Esophagus mucosa (tissue), 1 donor: ENCODE results near the gene SNRNP25. TPM values are rescaled to one million over a fixed set of nuclear protein-coding genes. Genes with fewer than 3 reads are reported as not detected.
"Not testable (repeated sequence)": the region's sequence is repeated elsewhere in the genome, so short reads cannot be mapped to it uniquely, and the experiment has no call there.

Source experiments
- ATAC-seq: fragments of 200-7000 bp; cut with Tn5 transposase; one replicate; pipeline ENCODE4 v1.9.1; 2020
- total RNA-seq: library from RNA; stranded (reverse); gene quantifications from one replicate; pipeline ENCODE4 v1.2.4, GENCODE V29; 2023
- donor health status: DM: yes; HTN: yes; CAD: no.

Gene SNRNP25
- 18.8 TPM for total RNA-seq

DNA sequence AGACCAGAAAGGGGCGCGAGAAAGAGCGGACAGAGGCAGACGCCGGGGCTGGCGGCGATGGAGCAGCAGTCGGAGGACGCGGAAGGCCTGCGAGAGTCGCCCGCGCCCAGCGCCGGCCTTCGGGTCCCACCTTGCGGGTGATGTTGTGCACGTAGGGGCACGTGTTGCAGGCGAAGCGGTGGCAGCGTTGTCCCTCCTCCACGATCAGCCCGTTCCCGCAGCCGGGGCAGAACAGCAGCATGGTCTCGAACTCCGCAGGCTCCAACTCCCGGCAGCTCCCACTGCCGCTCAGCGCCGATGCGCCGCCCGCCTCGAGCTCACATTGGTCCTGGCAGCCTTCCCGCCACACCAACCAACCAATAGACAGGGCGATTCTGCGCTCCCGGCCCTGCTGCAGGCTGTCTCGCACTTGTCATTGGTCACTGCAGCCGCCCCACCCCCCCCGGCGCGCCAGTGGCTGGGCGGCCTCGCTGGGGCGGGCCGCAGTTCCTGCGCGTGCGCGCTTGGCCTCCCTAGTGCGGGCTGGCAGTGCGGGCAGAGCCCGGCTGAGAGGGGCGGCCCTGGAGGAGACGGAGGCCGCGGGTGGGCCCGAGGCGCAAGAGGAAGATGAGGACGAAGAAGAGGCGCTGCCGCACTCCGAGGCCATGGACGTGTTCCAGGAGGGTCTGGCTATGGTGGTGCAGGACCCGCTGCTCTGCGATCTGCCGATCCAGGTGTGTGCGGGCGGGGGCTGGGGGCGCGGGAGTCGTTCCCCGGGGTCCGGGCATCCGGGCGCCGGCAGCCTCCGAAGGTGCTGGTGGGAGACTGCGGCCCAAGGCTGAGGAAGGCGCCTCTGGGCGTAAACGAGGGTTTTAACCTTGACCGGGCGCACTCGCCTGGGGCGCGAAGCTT is at the start of gene SNRNP25, which contains the start of gene POLR3K:
Gene SNRNP25 (plus strand): TSS at position 483 of the 891 bp plus-strand sequence. CDS start 189 bp downstream, at position 672.
Gene POLR3K (minus strand): TSS at position 263 of the 891 bp plus-strand sequence. CDS start 22 bp downstream, at position 241.
- ATAC-seq = peak; percentile 99

DNA sequence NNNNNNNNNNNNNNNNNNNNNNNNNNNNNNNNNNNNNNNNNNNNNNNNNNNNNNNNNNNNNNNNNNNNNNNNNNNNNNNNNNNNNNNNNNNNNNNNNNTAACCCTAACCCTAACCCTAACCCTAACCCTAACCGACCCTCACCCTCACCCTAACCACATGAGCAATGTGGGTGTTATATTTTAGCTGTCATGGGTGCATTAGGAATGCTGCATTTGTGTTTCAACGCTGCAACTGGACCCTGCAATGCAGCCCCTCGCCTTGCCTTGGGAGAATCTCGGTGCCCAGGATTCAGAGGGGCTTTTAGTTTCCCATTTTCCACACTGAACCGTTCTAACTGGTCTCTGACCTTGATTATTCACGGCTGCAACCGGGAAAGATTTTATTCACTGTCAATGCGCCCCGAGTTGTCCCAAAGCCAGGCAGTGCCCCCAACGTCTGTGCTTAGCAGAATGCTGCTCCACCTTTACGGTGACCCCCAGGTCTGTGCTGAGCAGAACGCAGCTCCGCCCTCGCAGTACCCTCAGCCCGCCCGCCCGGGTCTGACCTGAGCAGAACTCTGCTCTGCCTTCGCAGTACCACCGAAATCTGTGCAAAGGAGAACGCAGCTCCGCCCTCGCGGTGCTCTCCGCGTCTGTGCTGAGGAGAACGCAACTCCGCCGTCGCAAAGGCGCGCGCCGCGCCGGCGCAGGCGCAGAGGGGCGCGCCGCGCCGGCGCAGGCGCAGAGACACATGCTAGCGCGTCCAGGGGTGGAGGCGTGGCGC is 43.5 kb upstream of the SNRNP25 start:
- peak; percentile 81 for ATAC-seq

DNA sequence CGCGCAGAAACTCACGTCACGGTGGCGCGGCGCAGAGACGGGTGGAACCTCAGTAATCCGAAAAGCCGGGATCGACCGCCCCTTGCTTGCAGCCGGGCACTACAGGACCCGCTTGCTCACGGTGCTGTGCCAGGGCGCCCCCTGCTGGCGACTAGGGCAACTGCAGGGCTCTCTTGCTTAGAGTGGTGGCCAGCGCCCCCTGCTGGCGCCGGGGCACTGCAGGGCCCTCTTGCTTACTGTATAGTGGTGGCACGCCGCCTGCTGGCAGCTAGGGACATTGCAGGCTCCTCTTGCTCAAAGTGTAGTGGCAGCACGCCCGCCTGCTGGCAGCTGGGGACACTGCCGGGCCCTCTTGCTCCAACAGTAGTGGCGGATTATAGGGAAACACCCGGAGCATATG is 42.9 kb upstream of the SNRNP25 start:
- ATAC-seq = not testable (repeated sequence)

- ATAC-seq = not testable (repeated sequence)
These were observed 36.4 kb upstream of the SNRNP25 start for GRCh38 chr16:17062-17765.

DNA sequence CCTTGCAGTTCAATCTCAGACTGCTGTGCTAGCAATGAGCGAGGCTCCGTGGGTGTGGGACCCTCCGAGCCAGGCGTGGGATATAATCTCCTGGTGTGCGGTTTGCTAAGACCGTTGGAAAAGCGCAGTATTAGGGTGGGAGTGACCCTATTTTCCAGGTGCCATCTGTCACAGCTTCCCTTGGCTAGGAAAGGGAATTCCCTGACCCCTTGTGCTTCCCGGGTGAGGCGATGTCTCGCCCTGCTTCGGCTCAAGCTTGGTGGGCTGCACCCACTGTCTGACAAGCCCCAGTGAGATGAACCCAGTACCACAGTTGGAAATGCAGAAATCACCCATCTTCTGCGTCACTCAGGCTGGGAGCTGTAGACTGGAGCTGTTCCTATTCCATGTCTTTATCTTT is 32.7 kb upstream of the SNRNP25 start:
- not testable (repeated sequence) for ATAC-seq

GRCh38 chr16:24151-24550 is 29.5 kb upstream of the SNRNP25 start:
- peak; percentile 27 for ATAC-seq

DNA sequence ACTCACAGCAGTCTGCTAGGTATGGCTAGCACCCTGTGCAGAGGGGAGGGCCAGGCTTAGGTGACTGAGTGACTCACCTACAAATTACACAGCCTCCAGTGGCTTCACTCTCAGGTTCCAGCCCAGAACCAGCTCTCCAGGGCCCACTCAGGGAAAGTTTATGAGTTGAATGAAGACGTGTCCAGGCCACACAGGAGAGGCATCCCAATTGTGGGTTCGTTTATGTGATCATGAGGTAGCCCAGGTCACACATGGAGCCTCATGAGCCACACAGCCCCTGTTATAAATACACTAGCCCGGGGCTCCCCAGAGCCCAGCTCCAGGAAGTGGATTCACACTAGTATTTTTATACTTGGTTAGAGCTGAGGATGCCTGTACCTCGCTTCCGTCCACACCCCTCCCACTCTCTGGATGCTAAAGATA is 27.7 kb upstream of the SNRNP25 start:
- ATAC-seq = peak; percentile 77

GRCh38 chr16:30627-31026 is 23.0 kb upstream of the SNRNP25 start:
- not testable (repeated sequence) for ATAC-seq

DNA sequence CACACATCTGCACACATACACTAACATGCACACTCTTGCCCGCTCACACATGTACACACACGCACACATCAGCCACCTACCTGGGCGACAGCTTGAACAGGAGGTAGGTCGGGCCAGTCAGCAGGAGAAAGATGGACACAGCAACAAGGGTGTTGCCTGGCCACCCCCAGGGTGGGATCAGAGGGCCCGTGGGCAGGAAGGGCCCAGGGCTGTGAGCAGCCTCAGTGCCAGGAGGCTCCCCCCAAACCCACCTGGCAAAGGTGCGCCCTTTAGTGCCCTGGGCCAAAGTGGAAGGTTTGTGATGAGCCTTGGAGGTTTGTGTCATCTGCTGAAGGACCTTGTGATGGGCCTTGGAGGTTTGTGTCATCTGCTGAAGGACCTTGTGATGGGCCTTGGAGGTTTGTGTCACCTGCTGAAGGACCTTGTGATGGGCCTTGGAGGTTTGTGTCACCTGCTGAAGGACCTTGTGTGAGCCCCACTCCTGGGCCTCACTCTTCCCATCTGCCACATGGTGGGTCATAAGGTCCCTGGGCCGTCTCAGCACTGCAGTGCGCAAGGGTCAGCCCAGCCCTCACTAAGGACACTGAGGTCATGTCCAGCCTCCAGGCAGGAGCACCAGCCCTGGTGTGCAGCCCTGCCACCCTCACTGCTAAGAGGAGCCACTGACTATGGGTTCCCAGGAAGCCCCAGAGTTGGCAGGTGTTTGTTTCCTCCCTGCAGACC is 20.3 kb upstream of the SNRNP25 start:
- ATAC-seq = not testable (repeated sequence)

DNA sequence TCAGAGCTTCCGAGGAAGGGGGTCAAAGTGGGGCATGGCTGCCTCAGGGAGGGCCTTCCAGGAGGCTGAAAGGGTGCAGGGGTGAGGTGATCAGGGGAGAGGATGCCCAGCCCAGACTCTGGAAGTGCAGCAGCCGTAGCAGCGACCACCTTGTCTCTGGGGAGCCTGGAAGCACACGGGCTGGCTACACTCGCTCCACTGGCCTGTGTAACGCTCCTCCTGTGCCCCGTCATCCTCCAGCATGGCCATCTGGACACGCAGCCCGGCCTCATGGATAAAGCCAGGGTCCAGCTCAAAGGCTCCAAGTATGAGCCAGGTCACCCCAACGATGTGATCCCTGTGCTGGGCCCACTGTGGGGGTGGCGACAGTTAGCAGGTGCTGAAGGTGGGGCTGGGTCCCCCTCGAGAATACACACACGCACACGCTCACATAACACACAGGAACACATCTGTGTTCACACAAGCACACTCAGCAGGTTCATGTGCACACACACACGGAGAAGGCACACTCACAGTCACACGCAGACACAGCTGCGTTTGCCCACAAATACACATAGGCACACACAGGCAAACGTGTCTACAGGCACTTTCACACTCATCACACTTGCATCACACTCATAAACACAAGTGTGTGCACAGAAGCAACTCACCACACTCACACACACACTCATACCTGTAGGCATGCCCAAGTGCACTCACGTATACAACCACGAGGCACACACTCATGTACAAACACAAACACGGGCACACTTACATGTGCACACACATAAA is 19.6 kb upstream of the SNRNP25 start:
- ATAC-seq = no peak

GRCh38 chr16:34648-34987 is 19.0 kb upstream of the SNRNP25 start:
- no peak for ATAC-seq

GRCh38 chr16:35011-35677 is 18.5 kb upstream of the SNRNP25 start:
- peak; percentile 21 for ATAC-seq

GRCh38 chr16:35678-36305 is 17.8 kb upstream of the SNRNP25 start:
- no peak for ATAC-seq

DNA sequence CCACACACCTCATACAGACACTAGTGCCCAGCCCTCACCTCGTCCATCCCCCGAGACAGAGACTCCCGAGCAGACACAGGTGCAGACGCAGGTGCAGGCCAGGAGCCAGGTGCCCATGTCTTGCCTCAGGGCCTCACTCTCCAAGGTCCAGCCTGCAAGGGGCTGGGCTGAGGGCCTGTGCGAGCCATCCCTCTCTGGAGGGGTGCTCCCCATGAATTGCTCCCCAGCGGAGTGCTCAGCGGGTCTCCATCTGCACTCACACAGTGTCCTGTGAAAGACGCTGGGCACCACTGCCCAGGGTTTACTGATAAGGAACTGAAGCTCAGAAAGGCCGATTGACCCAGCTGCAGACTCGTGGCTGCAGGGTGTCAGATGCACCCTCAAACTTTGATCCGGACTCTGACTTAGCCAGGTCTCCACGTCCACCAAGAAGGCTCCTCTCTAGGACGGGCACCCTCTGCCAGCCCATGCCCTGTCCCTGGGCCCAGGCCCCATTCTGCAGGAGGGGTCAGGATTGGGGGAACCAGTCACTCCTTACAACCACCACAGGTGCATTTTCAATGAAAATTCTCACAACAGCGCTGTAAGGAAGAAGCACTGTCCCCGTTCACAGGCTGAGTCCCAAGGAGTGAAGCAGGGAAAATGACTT is 17.2 kb upstream of the SNRNP25 start:
- no peak for ATAC-seq

- peak; percentile 38 for ATAC-seq
These were observed 16.1 kb upstream of the SNRNP25 start for GRCh38 chr16:37511-37910.

- ATAC-seq = not testable (repeated sequence)
These were observed 15.4 kb upstream of the SNRNP25 start for GRCh38 chr16:38206-38605.

DNA sequence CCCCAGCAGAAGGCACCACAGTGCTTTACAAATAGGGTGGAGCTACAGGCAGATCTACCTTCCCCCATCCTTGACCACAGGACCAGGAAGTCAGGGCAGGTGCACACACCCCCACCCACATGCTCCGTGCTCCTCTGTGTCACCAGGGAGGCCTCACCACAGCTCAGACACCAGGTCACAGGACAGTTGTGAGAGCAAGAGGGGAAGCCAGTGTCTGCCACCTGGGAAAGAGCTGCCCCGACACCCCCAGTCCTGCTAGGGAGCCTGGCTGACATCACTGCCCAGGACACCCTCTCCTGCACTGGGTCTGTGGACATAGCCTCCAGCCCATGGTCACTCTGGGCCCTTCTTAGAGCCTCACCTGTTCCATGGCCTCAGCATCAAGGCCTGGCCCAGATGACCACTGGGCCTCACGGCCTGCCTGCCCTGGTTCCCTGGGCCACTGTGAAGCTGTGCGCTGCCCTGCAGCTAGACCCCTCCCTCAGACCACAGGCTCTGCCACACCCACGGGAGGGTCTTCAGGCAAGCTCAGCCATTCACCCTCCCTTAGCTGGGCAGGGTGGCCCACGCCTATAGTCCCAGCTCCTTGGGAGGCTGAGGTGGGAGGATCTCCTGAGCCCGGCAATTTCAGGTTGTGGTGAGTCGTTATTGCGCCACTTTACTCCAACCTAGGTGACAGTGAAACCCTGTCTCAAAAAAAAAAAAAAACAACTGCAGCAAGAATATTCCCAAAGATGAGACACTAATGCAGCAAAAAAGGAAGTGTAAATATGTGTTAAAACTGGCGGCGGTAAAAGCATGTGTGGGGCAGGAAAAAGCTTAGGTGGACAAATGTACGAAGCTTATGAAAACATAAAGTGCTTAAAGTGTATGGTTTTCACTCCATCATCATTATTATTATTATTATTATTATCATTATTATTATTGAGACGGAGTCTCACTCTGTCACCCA is 14.4 kb upstream of the SNRNP25 start:
- ATAC-seq = peak; percentile 86

DNA sequence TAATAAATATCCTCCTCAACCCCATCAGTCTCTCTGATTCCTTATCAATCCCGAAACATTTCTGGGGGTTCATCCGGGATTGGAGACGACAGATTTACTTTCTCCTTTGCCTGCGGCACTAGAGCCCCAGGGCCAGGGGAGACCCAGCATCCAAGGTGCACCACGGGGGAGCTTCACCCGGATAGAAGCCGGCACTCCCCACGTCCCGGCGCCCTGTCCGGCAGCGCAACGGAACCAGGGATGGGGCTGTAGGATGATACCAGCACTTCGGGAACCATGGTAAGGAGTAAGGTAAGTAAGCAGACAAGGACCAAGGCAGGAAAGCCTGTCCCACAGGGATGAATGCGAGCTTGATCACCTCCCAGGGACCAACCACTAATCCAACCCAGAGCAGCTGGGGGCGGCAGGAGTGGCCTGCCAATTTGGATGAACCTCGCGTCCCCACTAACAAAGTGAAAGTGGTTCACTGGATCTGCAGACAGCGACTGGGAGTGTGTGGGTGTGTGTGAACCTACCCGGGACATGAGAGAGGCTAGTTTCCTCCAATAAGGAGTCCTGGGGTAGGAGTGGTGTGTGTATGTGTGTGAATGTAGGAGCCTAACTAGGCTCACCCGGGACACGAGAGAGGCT is 12.1 kb upstream of the SNRNP25 start:
- ATAC-seq = no peak
